ENCODE results near the gene OR7G2. TPM values are rescaled to one million over a fixed set of nuclear protein-coding genes. Genes with fewer than 3 reads are reported as not detected.

Gene OR7G2
- not detected for polyA plus RNA-seq (ENCODE audit: low read depth in 6 of 6)

GRCh38 chr19:9107375-9107774, at the start of gene OR7G2:
OR7G2 (minus strand) TSS chr19:9107475; CDS start chr19:9103243, 4,232 bp downstream.
- H3K4me1 Mint-ChIP-seq: no peaks in the 10 kb centered on the region
- H3K27me3 Mint-ChIP-seq: peaks cover 18 to 35% (median 21%) of the 10 kb centered on the region in 3 donors
- H3K4me3 Mint-ChIP-seq: no peak within 1 kb of the TSS
- H3K27ac Mint-ChIP-seq: no peak within 1 kb of the TSS
- peaks cover 0 to 5% (median 0%) of the 10 kb centered on the region in 7 donors for H3K9me3 Mint-ChIP-seq
- no peak for DNase-seq
- no peaks in the 10 kb centered on the region for H3K36me3 Mint-ChIP-seq
- no peak for ATAC-seq (ENCODE audit: low read depth in 2 of 2)

- Mint-ChIP-seq H3K4me3 (peak overlapping the region; percentile 32 to 87 (median 78)), H3K27me3 (no peaks in the 10 kb centered on the region), H3K27ac (peak overlapping the region; percentile 48 to 96 (median 89)), H3K9me3 (peaks cover 0 to 16% (median 0%) of the 10 kb centered on the region in 7 donors), H3K4me1 (peaks cover 39 to 55% (median 53%) of the 10 kb centered on the region in 3 donors), H3K36me3 (peaks cover 28 to 56% of the 10 kb centered on the region in 2 donors)
- ATAC-seq (ENCODE audit: low read depth in 2 of 2) (peak; percentile 74), DNase-seq (peak; percentile 14)
These were observed 49.0 kb upstream of the OR7G2 start for GRCh38 chr19:9156304-9156703.

GRCh38 chr19:9155591-9155990, 48.3 kb upstream of the OR7G2 start:
- no peaks in the 10 kb centered on the region for H3K27me3 Mint-ChIP-seq
- peak in 1 of 2 donors; percentile 14 for ATAC-seq (ENCODE audit: low read depth in 2 of 2)
- H3K36me3 Mint-ChIP-seq: peaks cover 25 to 49% of the 10 kb centered on the region in 2 donors
- peaks cover 0 to 20% (median 5%) of the 10 kb centered on the region in 7 donors for H3K9me3 Mint-ChIP-seq
- DNase-seq: no peak
- peaks cover 46 to 63% (median 61%) of the 10 kb centered on the region in 3 donors for H3K4me1 Mint-ChIP-seq
- peak overlapping the region in 6 of 8 donors; percentile 32 to 87 (median 78) for H3K4me3 Mint-ChIP-seq
- peak overlapping the region; percentile 48 to 96 (median 89) for H3K27ac Mint-ChIP-seq

GRCh38 chr19:9151367-9151766, 44.1 kb upstream of the OR7G2 start:
- Mint-ChIP-seq H3K27ac (peak overlapping the region in 4 of 6 donors; percentile 27 to 58 (median 40)), H3K4me3 (no peak overlapping the region), H3K27me3 (no peaks in the 10 kb centered on the region), H3K36me3 (peaks cover 25 to 41% of the 10 kb centered on the region in 2 donors), H3K4me1 (peaks cover 65 to 82% (median 74%) of the 10 kb centered on the region in 3 donors), H3K9me3 (peaks cover 0 to 20% (median 5%) of the 10 kb centered on the region in 7 donors)
- no peak for DNase-seq
- no peak for ATAC-seq (ENCODE audit: low read depth in 2 of 2)

GRCh38 chr19:9150650-9151049, 43.4 kb upstream of the OR7G2 start:
- peaks cover 27 to 44% of the 10 kb centered on the region in 2 donors for H3K36me3 Mint-ChIP-seq
- ATAC-seq (ENCODE audit: low read depth in 2 of 2): no peak

GRCh38 chr19:9149997-9150396, 42.7 kb upstream of the OR7G2 start:
- Mint-ChIP-seq H3K4me3 (peak overlapping the region in 1 of 8 donors; percentile 61), H3K9me3 (peaks cover 2 to 27% (median 8%) of the 10 kb centered on the region in 7 donors), H3K36me3 (peaks cover 32 to 50% of the 10 kb centered on the region in 2 donors), H3K4me1 (peaks cover 55 to 72% (median 60%) of the 10 kb centered on the region in 3 donors), H3K27me3 (no peaks in the 10 kb centered on the region), H3K27ac (peak overlapping the region in 5 of 6 donors; percentile 27 to 88 (median 75))
- DNase-seq (no peak), ATAC-seq (ENCODE audit: low read depth in 2 of 2) (no peak)

More at GRCh38 chr19:9150650-9151049, 43.4 kb upstream of the OR7G2 start:
- no peak for DNase-seq
- Mint-ChIP-seq H3K27me3 (no peaks in the 10 kb centered on the region), H3K4me1 (peaks cover 59 to 75% (median 67%) of the 10 kb centered on the region in 3 donors), H3K9me3 (peaks cover 1 to 23% (median 5%) of the 10 kb centered on the region in 7 donors), H3K4me3 (no peak overlapping the region), H3K27ac (peak overlapping the region in 2 of 6 donors; percentile 27 to 83)

GRCh38 chr19:9148697-9149096, 41.4 kb upstream of the OR7G2 start:
- peak overlapping the region in 1 of 8 donors; percentile 20 for H3K4me3 Mint-ChIP-seq
- peak overlapping the region in 1 of 6 donors; percentile 27 for H3K27ac Mint-ChIP-seq
- H3K36me3 Mint-ChIP-seq: peaks cover 32 to 57% of the 10 kb centered on the region in 2 donors
- no peaks in the 10 kb centered on the region for H3K27me3 Mint-ChIP-seq
- H3K9me3 Mint-ChIP-seq: peaks cover 2 to 37% (median 16%) of the 10 kb centered on the region in 7 donors
- no peak for DNase-seq
- peaks cover 51 to 71% (median 51%) of the 10 kb centered on the region in 3 donors for H3K4me1 Mint-ChIP-seq
- ATAC-seq (ENCODE audit: low read depth in 2 of 2): no peak

GRCh38 chr19:9146882-9147281, 39.6 kb upstream of the OR7G2 start:
- peaks cover 46 to 73% (median 56%) of the 10 kb centered on the region in 3 donors for H3K4me1 Mint-ChIP-seq
- H3K36me3 Mint-ChIP-seq: peaks cover 30 to 42% of the 10 kb centered on the region in 2 donors
- peak overlapping the region in 1 of 8 donors; percentile 20 for H3K4me3 Mint-ChIP-seq
- H3K9me3 Mint-ChIP-seq: peaks cover 2 to 28% (median 16%) of the 10 kb centered on the region in 7 donors
- DNase-seq (no peak), ATAC-seq (ENCODE audit: low read depth in 2 of 2) (no peak)
- H3K27me3 Mint-ChIP-seq: no peaks in the 10 kb centered on the region
- H3K27ac Mint-ChIP-seq: peak overlapping the region in 1 of 6 donors; percentile 69

- no peaks in the 10 kb centered on the region for H3K27me3 Mint-ChIP-seq
- peaks cover 2 to 24% (median 16%) of the 10 kb centered on the region in 7 donors for H3K9me3 Mint-ChIP-seq
- no peak for DNase-seq
- ATAC-seq (ENCODE audit: low read depth in 2 of 2): no peak
- peaks cover 46 to 73% (median 58%) of the 10 kb centered on the region in 3 donors for H3K4me1 Mint-ChIP-seq
- H3K27ac Mint-ChIP-seq: peak overlapping the region in 2 of 6 donors; percentile 13 to 75
- H3K36me3 Mint-ChIP-seq: peaks cover 15 to 36% of the 10 kb centered on the region in 2 donors
- peak overlapping the region in 1 of 8 donors; percentile 79 for H3K4me3 Mint-ChIP-seq
These were observed 37.6 kb upstream of the OR7G2 start for GRCh38 chr19:9144920-9145319.

- Mint-ChIP-seq H3K9me3 (peaks cover 0 to 18% (median 11%) of the 10 kb centered on the region in 7 donors), H3K27me3 (no peaks in the 10 kb centered on the region), H3K4me1 (peaks cover 33 to 52% (median 42%) of the 10 kb centered on the region in 3 donors), H3K36me3 (peaks cover 6 to 15% of the 10 kb centered on the region in 2 donors), H3K4me3 (peak within 1 kb of the TSS; percentile 98 to 100 (median 99)), H3K27ac (peak within 1 kb of the TSS; percentile 94 to 100 (median 98))
- peak; percentile 87 for DNase-seq
- ATAC-seq (ENCODE audit: low read depth in 2 of 2): peak; percentile 92 to 93
These were observed 33.0 kb upstream of the OR7G2 start, which contains the start of gene ZNF317 for GRCh38 chr19:9140159-9140874. ZNF317 (plus strand) TSS chr19:9140397; CDS start chr19:9156017, 15,620 bp downstream.

- Mint-ChIP-seq H3K4me3 (peak overlapping the region; percentile 98 to 100 (median 99)), H3K36me3 (peaks cover 4 to 8% of the 10 kb centered on the region in 2 donors), H3K9me3 (peaks cover 0 to 11% (median 5%) of the 10 kb centered on the region in 7 donors), H3K27ac (peak overlapping the region in 5 of 6 donors; percentile 94 to 100 (median 98)), H3K4me1 (peaks cover 33 to 47% (median 42%) of the 10 kb centered on the region in 3 donors), H3K27me3 (no peaks in the 10 kb centered on the region)
- DNase-seq (no peak), ATAC-seq (ENCODE audit: low read depth in 2 of 2) (peak; percentile 1 to 3)
These were observed 32.4 kb upstream of the OR7G2 start for GRCh38 chr19:9139609-9140158.

- peak overlapping the region in 2 of 6 donors; percentile 18 to 49 for H3K27ac Mint-ChIP-seq
These were observed 25.1 kb upstream of the OR7G2 start for GRCh38 chr19:9132422-9132821.

GRCh38 chr19:9130965-9131364, 23.7 kb upstream of the OR7G2 start:
- Mint-ChIP-seq H3K9me3 (peaks cover 0 to 5% (median 0%) of the 10 kb centered on the region in 7 donors), H3K36me3 (peaks cover 4 to 7% of the 10 kb centered on the region in 2 donors), H3K27me3 (peaks cover 12 to 20% (median 19%) of the 10 kb centered on the region in 3 donors), H3K4me1 (peaks cover 9 to 12% (median 11%) of the 10 kb centered on the region in 3 donors), H3K27ac (peak overlapping the region in 3 of 6 donors; percentile 39 to 67 (median 54)), H3K4me3 (peak overlapping the region in 3 of 8 donors; percentile 5 to 44 (median 42))
- ATAC-seq (ENCODE audit: low read depth in 2 of 2): peak; percentile 90 to 95
- DNase-seq: peak; percentile 39

More at GRCh38 chr19:9132422-9132821, 25.1 kb upstream of the OR7G2 start:
- Mint-ChIP-seq H3K27me3 (peaks cover 2 to 5% (median 5%) of the 10 kb centered on the region in 3 donors), H3K4me3 (no peak overlapping the region), H3K36me3 (no peaks in the 10 kb centered on the region), H3K4me1 (peaks cover 14 to 17% (median 16%) of the 10 kb centered on the region in 3 donors), H3K9me3 (peaks cover 0 to 4% (median 0%) of the 10 kb centered on the region in 7 donors)
- no peak for DNase-seq
- ATAC-seq (ENCODE audit: low read depth in 2 of 2): no peak
